CD4-positive, alpha-beta T cell treated with Interleukin-15 for 1 hour (primary cell): ENCODE results near the gene ALDH1B1.

Source experiments
- DNase-seq: peaks from one replicate; pipeline ENCODE4 v3.0.0-alpha.2; 2020

ALDH1B1 gene

GRCh38 chr9:38442473-38443096 lies 50.1 kb downstream of the ALDH1B1 start:
- no peak for DNase-seq

- DNase-seq: no peak
These were observed 50.7 kb downstream of the ALDH1B1 start for GRCh38 chr9:38443181-38443580.

- DNase-seq: no peak
These were observed 51.1 kb downstream of the ALDH1B1 start for GRCh38 chr9:38443597-38443996.

- no peak for DNase-seq
These were observed 52.9 kb downstream of the ALDH1B1 start for GRCh38 chr9:38445154-38446043.

GRCh38 chr9:38447703-38448102 lies 55.2 kb downstream of the ALDH1B1 start:
- no peak for DNase-seq
